ENCODE measurements around the gene MARCHF9.

DNA sequence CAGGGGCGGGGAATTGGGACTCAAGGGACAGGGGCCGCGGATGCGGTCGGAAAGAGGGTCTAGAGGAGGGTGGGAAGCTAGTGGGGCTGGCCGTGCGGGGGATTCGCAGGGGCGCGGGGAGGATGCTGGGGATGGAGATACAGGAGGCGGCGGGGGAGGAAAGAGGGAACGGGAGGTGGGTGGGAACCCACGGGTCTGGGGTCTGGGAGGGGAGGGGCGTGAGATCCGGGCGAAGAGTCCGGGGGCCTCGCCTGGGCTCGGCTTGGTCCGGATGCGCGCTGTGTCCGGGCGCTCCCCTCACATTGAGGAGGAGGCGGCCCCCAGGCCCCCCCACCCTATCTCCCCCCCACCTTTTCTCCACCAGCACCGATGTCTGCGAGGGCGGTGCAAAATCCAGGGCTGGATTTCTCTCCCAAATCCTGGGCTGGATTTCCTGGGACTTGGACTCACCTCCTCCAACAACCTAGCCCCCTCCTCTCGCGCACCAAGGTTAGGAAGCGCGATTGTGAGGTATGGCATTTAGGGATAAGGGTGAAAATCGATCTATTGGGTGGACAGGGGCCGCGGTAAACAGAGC, 16.2 kb upstream of the MARCHF9 start, which contains the start of gene AGAP2:
- TF ChIP-seq, protein P1, sequence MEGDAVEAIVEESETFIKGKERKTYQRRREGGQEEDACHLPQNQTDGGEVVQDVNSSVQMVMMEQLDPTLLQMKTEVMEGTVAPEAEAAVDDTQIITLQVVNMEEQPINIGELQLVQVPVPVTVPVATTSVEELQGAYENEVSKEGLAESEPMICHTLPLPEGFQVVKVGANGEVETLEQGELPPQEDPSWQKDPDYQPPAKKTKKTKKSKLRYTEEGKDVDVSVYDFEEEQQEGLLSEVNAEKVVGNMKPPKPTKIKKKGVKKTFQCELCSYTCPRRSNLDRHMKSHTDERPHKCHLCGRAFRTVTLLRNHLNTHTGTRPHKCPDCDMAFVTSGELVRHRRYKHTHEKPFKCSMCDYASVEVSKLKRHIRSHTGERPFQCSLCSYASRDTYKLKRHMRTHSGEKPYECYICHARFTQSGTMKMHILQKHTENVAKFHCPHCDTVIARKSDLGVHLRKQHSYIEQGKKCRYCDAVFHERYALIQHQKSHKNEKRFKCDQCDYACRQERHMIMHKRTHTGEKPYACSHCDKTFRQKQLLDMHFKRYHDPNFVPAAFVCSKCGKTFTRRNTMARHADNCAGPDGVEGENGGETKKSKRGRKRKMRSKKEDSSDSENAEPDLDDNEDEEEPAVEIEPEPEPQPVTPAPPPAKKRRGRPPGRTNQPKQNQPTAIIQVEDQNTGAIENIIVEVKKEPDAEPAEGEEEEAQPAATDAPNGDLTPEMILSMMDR (IDR thresholded peaks at IDR 0.05): no peak
- no peak for TF ChIP-seq POLR2A (IDR thresholded peaks at IDR 0.05)
- TF ChIP-seq EP300 (IDR thresholded peaks at IDR 0.05): no peak

All from tibial nerve (tissue), 4 donors.